ENCODE results near the gene AGBL1.

AGBL1 gene

GRCh38 chr15:86948719-86949118 lies 869.0 kb downstream of the AGBL1 start:
- H2BK5ac ChIP-seq (ENCODE audit: low read length), result no peak overlapping the region
- no peak for DNase-seq (ENCODE audit: low spot score)
- no peaks in the 10 kb centered on the region for H3K9me3 ChIP-seq (replicated peaks in 1 of 2; ENCODE audit: control insufficient read depth in 2 of 2, insufficient read depth in 1 of 2, low read depth in 1 of 2, low read length in 2 of 2)
- WGBS, 2 donors (ENCODE audit: extremely low coverage in 2 of 2, insufficient read length in 2 of 2, insufficient replicate concordance in 1 of 2), result no CpG with 5 or more reads among the region's 4 CpGs
- H4K91ac ChIP-seq (ENCODE audit: low read depth, low read length, poor library complexity), result no peak overlapping the region
- no peaks in the 10 kb centered on the region for H3K27me3 ChIP-seq (ENCODE audit: control insufficient read depth in 3 of 3, insufficient read depth in 3 of 3, low read depth in 1 of 3, low read length in 3 of 3)
- H3K36me3 ChIP-seq (replicated peaks in 1 of 2; ENCODE audit: control insufficient read depth in 2 of 2, insufficient read depth in 2 of 2, low read length in 2 of 2), result no peaks in the 10 kb centered on the region
- H2BK15ac ChIP-seq (ENCODE audit: low read length), result no peak overlapping the region
- H2AK5ac ChIP-seq (ENCODE audit: low read depth, low read length), result no peak overlapping the region
- H3K23ac ChIP-seq (ENCODE audit: low read depth, low read length, poor library complexity), result no peak overlapping the region
- H3K4ac ChIP-seq (ENCODE audit: low read length), result no peak overlapping the region
- no peak overlapping the region for H3K4me3 ChIP-seq (ENCODE audit: low read length in 2 of 2)
- H3K4me2 ChIP-seq (ENCODE audit: insufficient read depth, low read length, poor library complexity, severe bottlenecking), result no peak overlapping the region
- no peak overlapping the region for H2AFZ ChIP-seq (ENCODE audit: low read length)
- H3K9ac ChIP-seq (ENCODE audit: low read depth, low read length, poor library complexity), result no peak overlapping the region
- H3K18ac ChIP-seq (ENCODE audit: low read length), result no peak overlapping the region
- H3K14ac ChIP-seq (ENCODE audit: low read length), result no peak overlapping the region
- H4K8ac ChIP-seq (ENCODE audit: low read depth, low read length), result no peak overlapping the region
- H3K4me1 ChIP-seq (ENCODE audit: control insufficient read depth in 2 of 2, insufficient read depth in 1 of 2, low read depth in 1 of 2, low read length in 2 of 2), result no peaks in the 10 kb centered on the region
- no peaks in the 10 kb centered on the region for H3K79me1 ChIP-seq (ENCODE audit: low read depth, low read length)
- no peak overlapping the region for H2BK12ac ChIP-seq (ENCODE audit: low read length)
- no peak overlapping the region for H2BK120ac ChIP-seq (ENCODE audit: low read depth, low read length)
- no peak overlapping the region for H3K27ac ChIP-seq (replicated peaks; ENCODE audit: low read length)

GRCh38 chr15:86959254-86959653 lies 879.6 kb downstream of the AGBL1 start:
- Histone ChIP-seq H2BK12ac (ENCODE audit: low read length) (no peak overlapping the region), H3K23ac (ENCODE audit: low read depth, low read length, poor library complexity) (no peak overlapping the region), H2BK5ac (ENCODE audit: low read length) (no peak overlapping the region), H3K9me3 (replicated peaks in 1 of 2; ENCODE audit: control insufficient read depth in 2 of 2, insufficient read depth in 1 of 2, low read depth in 1 of 2, low read length in 2 of 2) (no peaks in the 10 kb centered on the region), H3K79me1 (ENCODE audit: low read depth, low read length) (no peaks in the 10 kb centered on the region), H3K4ac (ENCODE audit: low read length) (no peak overlapping the region), H4K91ac (ENCODE audit: low read depth, low read length, poor library complexity) (no peak overlapping the region), H3K27me3 (ENCODE audit: control insufficient read depth in 3 of 3, insufficient read depth in 3 of 3, low read depth in 1 of 3, low read length in 3 of 3) (no peaks in the 10 kb centered on the region), H2AFZ (ENCODE audit: low read length) (no peak overlapping the region), H2AK5ac (ENCODE audit: low read depth, low read length) (no peak overlapping the region), H3K14ac (ENCODE audit: low read length) (no peak overlapping the region), H3K4me2 (ENCODE audit: insufficient read depth, low read length, poor library complexity, severe bottlenecking) (no peak overlapping the region), H3K9ac (ENCODE audit: low read depth, low read length, poor library complexity) (no peak overlapping the region), H3K4me3 (ENCODE audit: low read length in 2 of 2) (no peak overlapping the region), H3K4me1 (ENCODE audit: control insufficient read depth in 2 of 2, insufficient read depth in 1 of 2, low read depth in 1 of 2, low read length in 2 of 2) (no peaks in the 10 kb centered on the region), H3K36me3 (replicated peaks in 1 of 2; ENCODE audit: control insufficient read depth in 2 of 2, insufficient read depth in 2 of 2, low read length in 2 of 2) (no peaks in the 10 kb centered on the region), H3K27ac (replicated peaks; ENCODE audit: low read length) (no peak overlapping the region), H2BK120ac (ENCODE audit: low read depth, low read length) (no peak overlapping the region), H2BK15ac (ENCODE audit: low read length) (no peak overlapping the region), H3K18ac (ENCODE audit: low read length) (no peak overlapping the region), H4K8ac (ENCODE audit: low read depth, low read length) (no peak overlapping the region)
- DNase-seq (ENCODE audit: low spot score), result no peak

DNA sequence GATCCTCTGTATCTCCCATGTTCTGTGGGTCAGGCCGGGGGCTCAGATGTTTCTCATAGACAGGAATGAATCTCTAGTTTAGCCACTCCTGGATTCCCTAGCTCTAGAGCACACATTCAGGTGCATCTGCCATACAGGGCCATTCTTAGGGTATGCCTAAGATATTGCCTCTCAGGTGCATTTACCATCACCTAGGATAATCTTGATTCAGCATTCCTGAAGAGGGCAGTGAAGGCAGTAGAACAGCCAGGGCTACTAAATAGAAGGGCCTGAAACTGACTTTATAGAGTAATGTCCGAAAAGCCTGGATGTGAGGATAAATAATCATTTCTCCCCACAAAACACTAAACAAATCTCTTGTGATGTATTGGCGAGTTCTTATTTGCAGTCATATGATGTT lies 882.0 kb downstream of the AGBL1 start:
- Histone ChIP-seq H2BK120ac (ENCODE audit: low read depth, low read length) (no peak overlapping the region), H3K9ac (ENCODE audit: low read depth, low read length, poor library complexity) (no peak overlapping the region), H3K23ac (ENCODE audit: low read depth, low read length, poor library complexity) (no peak overlapping the region), H3K9me3 (replicated peaks in 1 of 2; ENCODE audit: control insufficient read depth in 2 of 2, insufficient read depth in 1 of 2, low read depth in 1 of 2, low read length in 2 of 2) (no peaks in the 10 kb centered on the region), H3K79me1 (ENCODE audit: low read depth, low read length) (no peaks in the 10 kb centered on the region), H4K91ac (ENCODE audit: low read depth, low read length, poor library complexity) (no peak overlapping the region), H3K4me3 (ENCODE audit: low read length in 2 of 2) (no peak overlapping the region), H3K27ac (replicated peaks; ENCODE audit: low read length) (no peak overlapping the region), H2BK15ac (ENCODE audit: low read length) (no peak overlapping the region), H4K8ac (ENCODE audit: low read depth, low read length) (no peak overlapping the region), H3K14ac (ENCODE audit: low read length) (no peak overlapping the region), H2AFZ (ENCODE audit: low read length) (no peak overlapping the region), H3K27me3 (ENCODE audit: control insufficient read depth in 3 of 3, insufficient read depth in 3 of 3, low read depth in 1 of 3, low read length in 3 of 3) (no peaks in the 10 kb centered on the region), H3K4me2 (ENCODE audit: insufficient read depth, low read length, poor library complexity, severe bottlenecking) (no peak overlapping the region), H2AK5ac (ENCODE audit: low read depth, low read length) (no peak overlapping the region), H3K18ac (ENCODE audit: low read length) (no peak overlapping the region), H2BK5ac (ENCODE audit: low read length) (no peak overlapping the region), H3K36me3 (replicated peaks in 1 of 2; ENCODE audit: control insufficient read depth in 2 of 2, insufficient read depth in 2 of 2, low read length in 2 of 2) (no peaks in the 10 kb centered on the region), H3K4me1 (ENCODE audit: control insufficient read depth in 2 of 2, insufficient read depth in 1 of 2, low read depth in 1 of 2, low read length in 2 of 2) (no peaks in the 10 kb centered on the region), H2BK12ac (ENCODE audit: low read length) (no peak overlapping the region), H3K4ac (ENCODE audit: low read length) (no peak overlapping the region)
- no CpG with 5 or more reads among the region's 3 CpGs for WGBS, 2 donors (ENCODE audit: extremely low coverage in 2 of 2, insufficient read length in 2 of 2, insufficient replicate concordance in 1 of 2)
- DNase-seq (ENCODE audit: low spot score), result no peak

DNA sequence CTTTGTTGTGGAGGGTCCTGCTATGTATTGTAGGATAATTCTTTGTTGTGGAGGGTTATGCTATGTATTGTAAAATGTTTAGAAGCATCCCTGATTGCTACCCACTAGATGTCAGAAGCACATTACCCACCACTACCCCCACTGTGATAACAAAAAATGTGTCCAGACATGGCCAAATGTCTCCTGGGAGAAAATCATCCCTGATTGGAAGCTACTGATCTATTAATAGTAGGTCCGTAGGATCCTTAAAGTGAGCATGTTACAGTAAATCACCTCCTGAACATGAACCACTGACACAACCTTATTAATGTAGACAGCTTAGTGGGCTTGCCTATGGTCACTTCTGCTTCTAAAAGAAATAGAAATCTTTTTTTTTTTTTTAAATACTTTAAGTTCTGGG lies 884.6 kb downstream of the AGBL1 start:
- Histone ChIP-seq H2BK15ac (ENCODE audit: low read length) (no peak overlapping the region), H3K36me3 (replicated peaks in 1 of 2; ENCODE audit: control insufficient read depth in 2 of 2, insufficient read depth in 2 of 2, low read length in 2 of 2) (no peaks in the 10 kb centered on the region), H2AK5ac (ENCODE audit: low read depth, low read length) (no peak overlapping the region), H2BK120ac (ENCODE audit: low read depth, low read length) (no peak overlapping the region), H3K27ac (replicated peaks; ENCODE audit: low read length) (no peak overlapping the region), H4K8ac (ENCODE audit: low read depth, low read length) (no peak overlapping the region), H3K14ac (ENCODE audit: low read length) (no peak overlapping the region), H2BK5ac (ENCODE audit: low read length) (no peak overlapping the region), H3K27me3 (ENCODE audit: control insufficient read depth in 3 of 3, insufficient read depth in 3 of 3, low read depth in 1 of 3, low read length in 3 of 3) (no peaks in the 10 kb centered on the region), H3K4ac (ENCODE audit: low read length) (no peak overlapping the region), H4K91ac (ENCODE audit: low read depth, low read length, poor library complexity) (no peak overlapping the region), H3K18ac (ENCODE audit: low read length) (no peak overlapping the region), H3K79me1 (ENCODE audit: low read depth, low read length) (no peaks in the 10 kb centered on the region), H2AFZ (ENCODE audit: low read length) (no peak overlapping the region), H3K4me1 (ENCODE audit: control insufficient read depth in 2 of 2, insufficient read depth in 1 of 2, low read depth in 1 of 2, low read length in 2 of 2) (no peaks in the 10 kb centered on the region), H3K9me3 (replicated peaks in 1 of 2; ENCODE audit: control insufficient read depth in 2 of 2, insufficient read depth in 1 of 2, low read depth in 1 of 2, low read length in 2 of 2) (no peaks in the 10 kb centered on the region), H3K4me2 (ENCODE audit: insufficient read depth, low read length, poor library complexity, severe bottlenecking) (no peak overlapping the region), H2BK12ac (ENCODE audit: low read length) (no peak overlapping the region), H3K4me3 (ENCODE audit: low read length in 2 of 2) (no peak overlapping the region), H3K23ac (ENCODE audit: low read depth, low read length, poor library complexity) (no peak overlapping the region), H3K9ac (ENCODE audit: low read depth, low read length, poor library complexity) (no peak overlapping the region)
- no peak for DNase-seq (ENCODE audit: low spot score)
- WGBS, 2 donors (ENCODE audit: extremely low coverage in 2 of 2, insufficient read length in 2 of 2, insufficient replicate concordance in 1 of 2), result no CpG with 5 or more reads among the region's 1 CpG
